GM12874 (cell line): Measurements from ENCODE around the gene ADAMTS6.

ENCODE experiments used
- CTCF ChIP-seq: IDR thresholded peaks from 2 replicates; pipeline ENCODE4 v1.5.1; 2011; ENCODE audit warnings: low read depth, mild to moderate bottlenecking, control low read depth, low read length, moderate library complexity; ENCODE audit not compliant: insufficient read depth

The ADAMTS6 gene

GRCh38 chr5:65390208-65390607 is 91.5 kb downstream of the ADAMTS6 start:
- no peak for TF ChIP-seq CTCF

GRCh38 chr5:65383859-65384258 is 97.9 kb downstream of the ADAMTS6 start:
- no peak for TF ChIP-seq CTCF

- TF ChIP-seq CTCF = no peak
Measured at GRCh38 chr5:65382582-65382981, 99.1 kb downstream of the ADAMTS6 start.

- TF ChIP-seq CTCF = no peak
Measured at GRCh38 chr5:65366655-65367054, 115.1 kb downstream of the ADAMTS6 start.

- TF ChIP-seq CTCF = no peak
Measured at GRCh38 chr5:65364907-65365306, 116.8 kb downstream of the ADAMTS6 start.

GRCh38 chr5:65363499-65363898 is 118.2 kb downstream of the ADAMTS6 start:
- TF ChIP-seq CTCF = no peak

GRCh38 chr5:65359981-65360380 is 121.7 kb downstream of the ADAMTS6 start:
- no peak for TF ChIP-seq CTCF

GRCh38 chr5:65359569-65359968 is 122.2 kb downstream of the ADAMTS6 start:
- no peak for TF ChIP-seq CTCF
